A549 (cell line): ENCODE results near the gene CFAP46. TPM values are rescaled to one million over a fixed set of nuclear protein-coding genes. Genes with fewer than 3 reads are reported as not detected.
"Not testable (repeated sequence)": the region's sequence is repeated elsewhere in the genome, so short reads cannot be mapped to it uniquely, and the experiment has no call there.

Experiments used
- ATAC-seq, 2 experiments: fragments of 200-7000 bp in 1 of 2; fragments of >200 bp in 1 of 2; cut with Nextera tagmentation in 1 of 2; cut with Tn5 transposase in 1 of 2; 3 replicates each; pipeline versions ENCODE4 v1.8.0 to v1.9.1; 2018 to 2020; ENCODE audit warnings: mild to moderate bottlenecking in 1 of 2, moderate library complexity in 1 of 2
- CTCF ChIA-PET: fragments of 300-600 bp; sonication (Branson Sonifier 250); formaldehyde crosslinking; extraction: SDS; loops from one replicate; lab custom pipeline; 2021; ENCODE audit warnings: antibody characterized with exemption, inconsistent platforms; lab: Yijun Ruan, JAX
- POLR2A ChIA-PET: fragments of 350-600 bp; formaldehyde crosslinking; extraction: SDS; loops from one replicate; lab custom pipeline; 2021; ENCODE audit warnings: antibody characterized with exemption, inconsistent platforms; lab: Yijun Ruan, JAX
- DNase-seq, 2 experiments: peaks; one replicate each; pipeline versions ENCODE4 v3.0.0 to v3.0.0-alpha.2; 2011 to 2016; ENCODE audit warnings: low read depth in 1 of 2, low spot score in 1 of 2
- FAIRE-seq: peaks from 2 replicates; lab custom pipeline; 2011; peaks lifted over from hg19 to GRCh38; lab: Jason Lieb, UNC
- H3K27ac ChIP-seq, 2 experiments: fragments of >200 bp; sonication (Bioruptor Twin); formaldehyde crosslinking; 3 replicates each; pipeline ENCODE4 v1.5.1; 2016 to 2017
- H3K4me1 ChIP-seq: fragments of >200 bp; sonication (Bioruptor Twin); formaldehyde crosslinking; 3 replicates; pipeline ENCODE4 v1.6.1; 2016
- H3K4me2 ChIP-seq: fragments of >200 bp; sonication (Bioruptor Twin); formaldehyde crosslinking; 3 replicates; pipeline ENCODE4 v1.6.1; 2016
- H3K4me3 ChIP-seq: fragments of >200 bp; sonication (Bioruptor Twin); formaldehyde crosslinking; 3 replicates; pipeline ENCODE4 v1.5.1; 2016
- H3K9me3 ChIP-seq: fragments of >200 bp; sonication (Bioruptor Twin); formaldehyde crosslinking; 3 replicates; pipeline ENCODE4 v1.6.1; 2016
- BHLHE40 ChIP-seq: IDR thresholded peaks from 2 replicates; pipeline ENCODE4 v1.6.1; 2012; ENCODE audit warnings: low read depth, low read length, inconsistent platforms
- CBX2 ChIP-seq: fragments of 200-600 bp; sonication (generic); IDR thresholded peaks from 2 replicates; pipeline ENCODE4 v1.6.1; 2016; ENCODE audit warnings: low read depth, mild to moderate bottlenecking, borderline replicate concordance
- CHD4 ChIP-seq: fragments of 200-600 bp; sonication (generic); IDR thresholded peaks from 2 replicates; pipeline ENCODE4 v1.6.1; 2016; ENCODE audit warnings: antibody characterized with exemption, mild to moderate bottlenecking, borderline replicate concordance
- E2F6 ChIP-seq: IDR thresholded peaks from 2 replicates; pipeline ENCODE4 v1.6.1; 2012; ENCODE audit warnings: low read depth, borderline replicate concordance
- EHF ChIP-seq: fragments of 250-450 bp; sonication (Bioruptor Pico); IDR thresholded peaks from 2 replicates; pipeline ENCODE4 v1.5.0; 2020; ENCODE audit warnings: mild to moderate bottlenecking
- EHMT2 ChIP-seq: fragments of 200-600 bp; sonication (generic); IDR thresholded peaks from 2 replicates; pipeline ENCODE4 v1.6.1; 2016; ENCODE audit warnings: antibody characterized with exemption, low read depth, mild to moderate bottlenecking, moderate library complexity
- ELK1 ChIP-seq: fragments of 150-350 bp; IDR thresholded peaks from 2 replicates; pipeline ENCODE4 v1.6.1; 2014; ENCODE audit warnings: low read depth, mild to moderate bottlenecking, low read length
- EP300 ChIP-seq, 2 experiments: fragments of >200 bp; sonication (Bioruptor Twin); formaldehyde crosslinking; IDR thresholded peaks; 2 replicates in 1 of 2; 3 replicates in 1 of 2; pipeline ENCODE4 v1.6.1; 2016 to 2017
- ESRRA ChIP-seq: fragments of 150-350 bp; IDR thresholded peaks from 2 replicates; pipeline ENCODE4 v1.6.1; 2014; ENCODE audit warnings: mild to moderate bottlenecking, low read length, borderline replicate concordance
- GATA3 ChIP-seq: IDR thresholded peaks from 2 replicates; pipeline ENCODE4 v1.6.1; 2012; ENCODE audit warnings: borderline replicate concordance
- HDAC2 ChIP-seq: fragments of 200-600 bp; sonication (generic); IDR thresholded peaks from 2 replicates; pipeline ENCODE4 v1.6.1; 2016
- HEYL ChIP-seq: fragments of 250-450 bp; sonication (Bioruptor Pico); IDR thresholded peaks from 2 replicates; pipeline ENCODE4 v1.8.0; 2021; ENCODE audit warnings: mild to moderate bottlenecking, moderate library complexity
- HOXB5 ChIP-seq: fragments of 250-450 bp; sonication (Bioruptor Pico); IDR thresholded peaks from 2 replicates; pipeline ENCODE4 v1.5.0; 2020; ENCODE audit warnings: mild to moderate bottlenecking, moderate library complexity
- JUN ChIP-seq, 2 experiments: fragments of >200 bp; sonication (Bioruptor Twin); formaldehyde crosslinking; IDR thresholded peaks; 2 replicates in 1 of 2; 3 replicates in 1 of 2; pipeline ENCODE4 v1.6.1; 2016 to 2017
- MAFK ChIP-seq: fragments of 450-650 bp; IDR thresholded peaks from 2 replicates; pipeline ENCODE4 v1.6.1; 2014; ENCODE audit not compliant: partially characterized antibody
- MAX ChIP-seq: IDR thresholded peaks from 2 replicates; pipeline ENCODE4 v1.6.1; 2012
- POLR2A ChIP-seq: IDR thresholded peaks from 2 replicates; pipeline ENCODE4 v1.6.1; 2012; ENCODE audit warnings: mild to moderate bottlenecking, low read length
- REST ChIP-seq: fragments of 200-600 bp; sonication (generic); IDR thresholded peaks from 2 replicates; pipeline ENCODE4 v1.6.1; 2016; ENCODE audit warnings: antibody characterized with exemption, mild to moderate bottlenecking, moderate library complexity
- SMC3 ChIP-seq: fragments of >200 bp; sonication (Bioruptor Twin); formaldehyde crosslinking; IDR thresholded peaks from 3 replicates; pipeline ENCODE4 v1.6.1; 2018; ENCODE audit warnings: inconsistent platforms
- TFCP2L1 ChIP-seq: fragments of 250-450 bp; sonication (Bioruptor Pico); IDR thresholded peaks from 2 replicates; pipeline ENCODE4 v1.5.0; 2021; ENCODE audit warnings: mild to moderate bottlenecking
- TP53 ChIP-seq: fragments of 250-450 bp; sonication (Bioruptor Pico); IDR thresholded peaks from 2 replicates; pipeline ENCODE4 v1.5.0; 2021; ENCODE audit warnings: mild to moderate bottlenecking, moderate library complexity
- ZC3H11A ChIP-seq: fragments of 450-650 bp; IDR thresholded peaks from 2 replicates; pipeline ENCODE4 v1.6.1; 2014; ENCODE audit warnings: antibody characterized with exemption, mild to moderate bottlenecking
- ZFP36 ChIP-seq: fragments of 450-650 bp; IDR thresholded peaks from 2 replicates; pipeline ENCODE4 v1.6.1; 2014; ENCODE audit warnings: borderline replicate concordance; ENCODE audit not compliant: partially characterized antibody
- ZSCAN20 ChIP-seq: fragments of 250-450 bp; sonication (Bioruptor Pico); IDR thresholded peaks from 2 replicates; pipeline ENCODE4 v1.8.0; 2022; ENCODE audit warnings: mild to moderate bottlenecking, moderate library complexity
- WGBS: methylation state at CpG from one replicate; pipeline ENCODE4 v1.1.6; 2017; ENCODE audit errors: missing lambda C conversion rate; 5-methylcytosine and 5-hydroxymethylcytosine counted together
- polyA plus RNA-seq, 4 experiments: library from polyadenylated mRNA; depleted of rRNA in 3 of 4; stranded (reverse); fragments of >200 nt; fragmentation: RNase III in 1 of 4; extraction: RNeasy Plus Mini Kit Qiagen cat#74134 plus additional on column Dnase treatment in 1 of 4; gene quantifications; 2 replicates in 3 of 4; 3 replicates in 1 of 4; pipeline ENCODE4 v1.2.3, GENCODE V29; 2011 to 2017
- TF ChIP-seq, protein P1 (sequence below): fragments of >200 bp; sonication (Bioruptor Twin); formaldehyde crosslinking; IDR thresholded peaks from 3 replicates; pipeline ENCODE4 v1.5.1; 2016

Gene CFAP46
- polyA plus RNA-seq, 2 of the 4 experiments (the other 2 are of a cell fraction): 0.88 to 1.8 TPM

GRCh38 chr10:132844069-132844809, 98.1 kb downstream of the CFAP46 start:
- no peak overlapping the region for H3K27ac ChIP-seq
- no peak for FAIRE-seq
- WGBS: 42% methylated on average over 14 of the region's 20 CpGs
- POLR2A ChIA-PET: no interaction called here
- TF ChIP-seq HEYL (CRISPR knock-in tag): no peak
- TF ChIP-seq MAX: no peak
- no peak for TF ChIP-seq MAFK
- no peak for TF ChIP-seq EP300 (IDR thresholded peaks at IDR 0.05)
- no peak for TF ChIP-seq CHD4
- no peak for TF ChIP-seq ESRRA
- TF ChIP-seq BHLHE40: no peak
- TF ChIP-seq GATA3: no peak
- TF ChIP-seq EHF: no peak
- no peak for TF ChIP-seq REST
- TF ChIP-seq ZSCAN20 (CRISPR knock-in tag): no peak
- no peak for TF ChIP-seq JUN (IDR thresholded peaks at IDR 0.05)
- no peak for TF ChIP-seq TFCP2L1 (CRISPR knock-in tag)
- no peak for TF ChIP-seq ZFP36
- no peak for TF ChIP-seq SMC3
- TF ChIP-seq E2F6: no peak
- no peak for TF ChIP-seq ZC3H11A
- no peak for TF ChIP-seq POLR2A
- no peak for TF ChIP-seq EHMT2
- CTCF ChIA-PET: interaction anchor here (1.3 kb wide), 1 partner anchor 42 kb away, joined by 6 read pairs; no protein-coding TSS in a partner anchor
- H3K4me3 ChIP-seq: no peak overlapping the region
- H3K9me3 ChIP-seq: peaks cover 24% of the 10 kb centered on the region
- no peaks in the 10 kb centered on the region for H3K4me1 ChIP-seq
- ATAC-seq: no peak
- no peak for DNase-seq
- no peak overlapping the region for H3K4me2 ChIP-seq

DNA sequence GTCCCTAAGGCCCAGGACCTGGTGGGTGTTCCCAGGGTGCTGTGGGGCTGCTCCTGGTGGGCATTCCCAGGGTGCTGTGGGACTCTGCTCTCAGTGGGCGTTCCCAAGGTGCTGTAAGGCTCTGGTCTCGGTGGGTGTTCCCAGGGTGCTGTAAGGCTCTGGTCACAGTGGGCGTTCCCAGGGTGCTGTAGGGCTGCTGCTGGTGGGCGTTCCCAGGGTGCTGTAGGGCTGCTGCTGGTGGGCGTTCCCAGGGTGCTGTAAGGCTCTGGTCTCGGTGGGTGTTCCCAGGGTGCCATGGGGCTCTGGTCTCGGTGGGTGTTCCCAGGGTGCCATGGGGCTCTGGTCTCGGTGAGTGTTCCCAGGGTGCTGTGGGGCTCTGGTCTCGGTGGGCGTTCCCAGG, 99.1 kb downstream of the CFAP46 start:
- H3K27ac ChIP-seq, H3K4me1 ChIP-seq, FAIRE-seq, H3K4me3 ChIP-seq, DNase-seq, POLR2A ChIA-PET, ATAC-seq, H3K4me2 ChIP-seq: not testable (repeated sequence)
- H3K9me3 ChIP-seq: peaks cover 24% of the 10 kb centered on the region
- WGBS: 31% methylated on average over 5 of the region's 10 CpGs
- CTCF ChIA-PET: interaction anchor here (1.3 kb wide), 2 partner anchors 8 to 43 kb away, joined by 3 to 6 read pairs; no protein-coding TSS in a partner anchor

DNA sequence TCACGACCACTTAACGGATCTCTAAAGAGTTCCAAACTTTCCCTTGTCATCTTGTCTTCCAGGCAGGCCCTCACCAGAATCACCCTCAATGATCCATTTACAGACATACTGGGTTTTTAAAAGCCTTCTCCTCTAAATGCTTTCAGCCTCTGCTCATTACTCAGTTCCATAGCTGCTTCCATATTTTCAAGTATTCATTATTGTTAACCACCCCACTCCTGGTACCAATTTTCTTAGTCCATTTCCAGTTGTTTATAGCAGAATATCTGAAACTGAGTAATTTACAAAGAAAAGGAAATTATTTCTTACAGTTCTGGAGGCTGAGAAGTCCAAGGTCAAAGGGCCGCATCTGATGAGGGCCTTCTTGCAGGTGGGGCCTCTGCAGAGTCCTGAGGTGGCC, 100.0 kb downstream of the CFAP46 start:
- 64% methylated on average over 3 of the region's 3 CpGs for WGBS
- Histone ChIP-seq H3K9me3 (peaks cover 24% of the 10 kb centered on the region), H3K4me3 (no peak overlapping the region), H3K27ac (no peak overlapping the region), H3K4me1 (no peaks in the 10 kb centered on the region), H3K4me2 (no peak overlapping the region)
- no peak for FAIRE-seq
- no peak for DNase-seq
- CTCF ChIA-PET: interaction anchor here (1.3 to 1.4 kb wide), 2 partner anchors 9 to 283 kb away, joined by 3 to 4 read pairs; no protein-coding TSS in a partner anchor
- ATAC-seq: no peak
- TF ChIP-seq ESRRA: no peak
- TF ChIP-seq HOXB5: no peak
- TF ChIP-seq E2F6: no peak
- TF ChIP-seq CBX2: no peak
- TF ChIP-seq HDAC2: no peak
- no peak for TF ChIP-seq EP300 (IDR thresholded peaks at IDR 0.05)
- no peak for TF ChIP-seq TP53 (CRISPR knock-in tag)
- TF ChIP-seq ELK1: no peak
- no peak for TF ChIP-seq MAFK
- TF ChIP-seq, protein P1, sequence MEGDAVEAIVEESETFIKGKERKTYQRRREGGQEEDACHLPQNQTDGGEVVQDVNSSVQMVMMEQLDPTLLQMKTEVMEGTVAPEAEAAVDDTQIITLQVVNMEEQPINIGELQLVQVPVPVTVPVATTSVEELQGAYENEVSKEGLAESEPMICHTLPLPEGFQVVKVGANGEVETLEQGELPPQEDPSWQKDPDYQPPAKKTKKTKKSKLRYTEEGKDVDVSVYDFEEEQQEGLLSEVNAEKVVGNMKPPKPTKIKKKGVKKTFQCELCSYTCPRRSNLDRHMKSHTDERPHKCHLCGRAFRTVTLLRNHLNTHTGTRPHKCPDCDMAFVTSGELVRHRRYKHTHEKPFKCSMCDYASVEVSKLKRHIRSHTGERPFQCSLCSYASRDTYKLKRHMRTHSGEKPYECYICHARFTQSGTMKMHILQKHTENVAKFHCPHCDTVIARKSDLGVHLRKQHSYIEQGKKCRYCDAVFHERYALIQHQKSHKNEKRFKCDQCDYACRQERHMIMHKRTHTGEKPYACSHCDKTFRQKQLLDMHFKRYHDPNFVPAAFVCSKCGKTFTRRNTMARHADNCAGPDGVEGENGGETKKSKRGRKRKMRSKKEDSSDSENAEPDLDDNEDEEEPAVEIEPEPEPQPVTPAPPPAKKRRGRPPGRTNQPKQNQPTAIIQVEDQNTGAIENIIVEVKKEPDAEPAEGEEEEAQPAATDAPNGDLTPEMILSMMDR: no peak
- TF ChIP-seq BHLHE40: no peak
- TF ChIP-seq, all 56 proteins: peak for 0
- POLR2A ChIA-PET: no interaction called here
